H1 (cell line): ENCODE measurements around the gene PRODH. TPM values are rescaled to one million over a fixed set of nuclear protein-coding genes. Genes with fewer than 3 reads are reported as not detected.
"Not testable (repeated sequence)": the region's sequence is repeated elsewhere in the genome, so short reads cannot be mapped to it uniquely, and the experiment has no call there.

ENCODE experiments used
- CTCF ChIA-PET: fragments of 300-600 bp; sonication (Branson Sonifier 250); formaldehyde crosslinking; loops from one replicate; lab custom pipeline; 2021; ENCODE audit not compliant: partially characterized antibody; lab: Charles Lee
- POLR2A ChIA-PET: fragments of 300-600 bp; sonication (Branson Sonifier 250); formaldehyde crosslinking; loops from one replicate; lab custom pipeline; 2021; ENCODE audit warnings: inconsistent platforms; ENCODE audit not compliant: partially characterized antibody; lab: Charles Lee
- DNase-seq, 2 experiments: peaks; one replicate each; pipeline versions ENCODE4 v3.0.0 to v3.0.0-alpha.2; 2010 to 2022; ENCODE audit warnings: low spot score in 2 of 2, low read depth in 1 of 2, mixed read lengths in 1 of 2
- FAIRE-seq: peaks from 2 replicates; lab custom pipeline; 2011; peaks lifted over from hg19 to GRCh38; lab: Jason Lieb, UNC
- H2AFZ ChIP-seq: 2 replicates; pipeline ENCODE4 v1.8.1; 2012; ENCODE audit warnings: low read length, inconsistent platforms
- H2AK5ac ChIP-seq: 2 replicates; pipeline ENCODE4 v1.6.1; 2013; ENCODE audit warnings: low read depth, low read length
- H2BK120ac ChIP-seq: replicated peaks from 2 replicates; pipeline ENCODE3; 2013; ENCODE audit warnings: low read depth, low read length, inconsistent platforms
- H2BK12ac ChIP-seq: 2 replicates; pipeline ENCODE4 v1.6.1; 2013; ENCODE audit warnings: low read depth, low read length
- H2BK15ac ChIP-seq: 2 replicates; pipeline ENCODE4 v1.6.1; 2013; ENCODE audit warnings: low read length
- H2BK20ac ChIP-seq: 2 replicates; pipeline ENCODE4 v1.6.1; 2013; ENCODE audit warnings: low read length
- H2BK5ac ChIP-seq: 2 replicates; pipeline ENCODE4 v1.6.1; 2013; ENCODE audit warnings: low read depth, low read length
- H3K14ac ChIP-seq: 2 replicates; pipeline ENCODE4 v1.6.1; 2013; ENCODE audit warnings: inconsistent platforms; ENCODE audit not compliant: insufficient read length
- H3K18ac ChIP-seq: 2 replicates; pipeline ENCODE4 v1.6.1; 2013; ENCODE audit warnings: low read length; ENCODE audit errors: extremely low read depth
- H3K23ac ChIP-seq: 2 replicates; pipeline ENCODE4 v1.6.1; 2013; ENCODE audit warnings: inconsistent platforms; ENCODE audit not compliant: insufficient read length
- H3K23me2 ChIP-seq: 2 replicates; pipeline ENCODE4 v1.6.1; 2013; ENCODE audit warnings: low read depth, low read length
- H3K27ac ChIP-seq: 2 replicates; pipeline ENCODE4 v1.6.1; 2011; ENCODE audit warnings: low read depth, low read length, inconsistent platforms
- H3K27me3 ChIP-seq, 4 experiments: replicated peaks in 1 of 4; 1 replicate in 1 of 4; 2 replicates in 3 of 4; pipeline versions ENCODE4 v1.6.1 to v1.8.1; 2011 to 2013; ENCODE audit warnings: low read length in 3 of 4, mild to moderate bottlenecking in 3 of 4, inconsistent platforms in 2 of 4, mixed read lengths in 2 of 4, moderate library complexity in 1 of 4; ENCODE audit not compliant: control insufficient read depth in 3 of 4, insufficient read depth in 3 of 4; ENCODE audit errors: extremely low read depth in 1 of 4
- H3K36me3 ChIP-seq, 4 experiments: 2 replicates each; pipeline versions ENCODE4 v1.6.1 to v1.8.1; 2011 to 2013; ENCODE audit warnings: mild to moderate bottlenecking in 4 of 4, low read length in 3 of 4, moderate library complexity in 2 of 4, control low read depth in 1 of 4, inconsistent platforms in 1 of 4; ENCODE audit not compliant: insufficient read depth in 4 of 4, control insufficient read depth in 2 of 4
- H3K4ac ChIP-seq: replicated peaks from 2 replicates; pipeline ENCODE3; 2013; ENCODE audit warnings: low read length, low read depth, mixed read lengths, inconsistent platforms; ENCODE audit not compliant: insufficient read length
- H3K4me1 ChIP-seq, 4 experiments: replicated peaks in 1 of 4; 1 replicate in 1 of 4; 2 replicates in 3 of 4; pipeline versions ENCODE4 v1.6.1 to v1.8.1; 2011 to 2013; ENCODE audit warnings: low read length in 3 of 4, inconsistent platforms in 2 of 4, mixed read lengths in 1 of 4; ENCODE audit not compliant: insufficient read depth in 4 of 4, control insufficient read depth in 3 of 4
- H3K4me2 ChIP-seq, 2 experiments: 2 replicates each; pipeline versions ENCODE4 v1.6.1 to v1.8.1; 2011 to 2013; ENCODE audit warnings: low read depth in 2 of 2, low read length in 2 of 2, control low read depth in 1 of 2, inconsistent platforms in 1 of 2, mild to moderate bottlenecking in 1 of 2; ENCODE audit not compliant: insufficient read depth in 1 of 2
- H3K4me3 ChIP-seq, 4 experiments: fragments of 200-600, 300-600 bp in 1 of 4; sonication (generic), shearing (Covaris generic), sonication (Bioruptor Twin) in 1 of 4; 2 replicates each; pipeline versions ENCODE4 v1.5.1 to v1.8.1; 2011 to 2016; ENCODE audit warnings: low read length in 4 of 4, low read depth in 3 of 4, control low read depth in 2 of 4, inconsistent platforms in 2 of 4, mild to moderate bottlenecking in 2 of 4, mixed read lengths in 1 of 4, moderate library complexity in 1 of 4; ENCODE audit not compliant: insufficient read depth in 2 of 4; ENCODE audit errors: extremely low read depth in 1 of 4
- H3K56ac ChIP-seq: replicated peaks from 2 replicates; pipeline ENCODE3; 2013; ENCODE audit warnings: low read depth, mild to moderate bottlenecking, mixed read lengths, low read length, inconsistent platforms; ENCODE audit not compliant: insufficient read length
- H3K79me1 ChIP-seq: 2 replicates; pipeline ENCODE4 v1.6.1; 2013; ENCODE audit warnings: low read depth, low read length, control low read depth
- H3K79me2 ChIP-seq, 2 experiments: 2 replicates each; pipeline versions ENCODE4 v1.6.1 to v1.8.1; 2012 to 2013; ENCODE audit warnings: low read length in 2 of 2, mild to moderate bottlenecking in 2 of 2, inconsistent platforms in 1 of 2; ENCODE audit not compliant: insufficient read depth in 2 of 2, control insufficient read depth in 1 of 2
- H3K9ac ChIP-seq, 4 experiments: replicated peaks in 1 of 4; 1 replicate in 1 of 4; 2 replicates in 3 of 4; pipeline versions ENCODE4 v1.6.1 to v1.8.1; 2011 to 2013; ENCODE audit warnings: low read depth in 3 of 4, low read length in 3 of 4, control low read depth in 2 of 4, mild to moderate bottlenecking in 2 of 4, moderate library complexity in 2 of 4, inconsistent platforms in 1 of 4; ENCODE audit errors: extremely low read depth in 1 of 4
- H3K9me3 ChIP-seq, 2 experiments: 2 replicates each; pipeline versions ENCODE4 v1.6.1 to v1.8.1; 2012 to 2013; ENCODE audit warnings: mild to moderate bottlenecking in 2 of 2, moderate library complexity in 2 of 2, control low read depth in 1 of 2, inconsistent platforms in 1 of 2, low read depth in 1 of 2, low read length in 1 of 2, mixed read lengths in 1 of 2; ENCODE audit not compliant: insufficient read depth in 2 of 2
- H4K20me1 ChIP-seq, 2 experiments: replicated peaks in 1 of 2; 2 replicates each; pipeline versions ENCODE3 to v1.8.1; 2011 to 2013; ENCODE audit warnings: inconsistent platforms in 2 of 2, low read length in 2 of 2, mild to moderate bottlenecking in 1 of 2; ENCODE audit not compliant: insufficient read depth in 2 of 2, control insufficient read depth in 1 of 2
- H4K5ac ChIP-seq: 2 replicates; pipeline ENCODE4 v1.6.1; 2013; ENCODE audit warnings: low read length, low read depth, mixed read lengths, inconsistent platforms; ENCODE audit not compliant: insufficient read length
- H4K8ac ChIP-seq: 2 replicates; pipeline ENCODE4 v1.8.0; 2013; ENCODE audit warnings: mild to moderate bottlenecking, moderate library complexity, low read length, inconsistent platforms; ENCODE audit not compliant: insufficient read depth; ENCODE audit errors: extremely low read depth
- H4K91ac ChIP-seq: replicated peaks from 2 replicates; pipeline ENCODE3; 2013; ENCODE audit warnings: low read length, mixed read lengths, inconsistent platforms; ENCODE audit not compliant: insufficient read length
- BRCA1 ChIP-seq: IDR thresholded peaks from 2 replicates; pipeline ENCODE4 v1.6.1; 2012; ENCODE audit warnings: low read depth, low read length, improper control_type of control experiment
- JUN ChIP-seq: IDR thresholded peaks from 2 replicates; pipeline ENCODE4 v1.6.1; 2011; ENCODE audit warnings: low read depth, mild to moderate bottlenecking, improper control_type of control experiment, low read length
- NANOG ChIP-seq: IDR thresholded peaks from 2 replicates; pipeline ENCODE4 v1.6.1; 2011; ENCODE audit warnings: low read length, low read depth, mild to moderate bottlenecking, inconsistent platforms; ENCODE audit not compliant: insufficient read depth, poor library complexity, severe bottlenecking
- RFX5 ChIP-seq: IDR thresholded peaks from 2 replicates; pipeline ENCODE4 v1.6.1; 2011; ENCODE audit warnings: low read depth, low read length, improper control_type of control experiment, borderline replicate concordance
- RNF2 ChIP-seq: fragments of 200-900, 300-1000 bp; sonication (generic); IDR thresholded peaks from 2 replicates; pipeline ENCODE4 v1.7.1; 2016; ENCODE audit warnings: borderline replicate concordance, low read depth, mild to moderate bottlenecking, antibody characterized with exemption, low read length; ENCODE audit not compliant: poor library complexity, severe bottlenecking; ENCODE audit errors: missing control alignments
- TBP ChIP-seq: IDR thresholded peaks from 2 replicates; pipeline ENCODE4 v1.6.1; 2011; ENCODE audit warnings: low read depth, low read length, improper control_type of control experiment
- ZNF274 ChIP-seq: IDR thresholded peaks from 2 replicates; pipeline ENCODE4 v1.7.0; 2012; ENCODE audit warnings: low read length, borderline replicate concordance; ENCODE audit errors: extremely low read depth
- WGBS, 2 experiments: shearing (Covaris generic) in 1 of 2; methylation state at CpG; one replicate each; pipeline versions ENCODE4 v1.1.6 to v1.1.7; 2013 to 2015; ENCODE audit warnings: low lambda C conversion rate in 2 of 2, mixed read lengths in 2 of 2, inconsistent platforms in 1 of 2, low coverage in 1 of 2, missing lambda C conversion rate in 1 of 2; ENCODE audit not compliant: insufficient replicate concordance in 2 of 2, insufficient coverage in 1 of 2, insufficient read length in 1 of 2; ENCODE audit errors: extremely low coverage in 1 of 2, missing lambda C conversion rate in 1 of 2; 5-methylcytosine and 5-hydroxymethylcytosine counted together
- polyA plus RNA-seq, 7 experiments: library from polyadenylated mRNA; depleted of rRNA in 3 of 7; stranded (reverse) in 5 of 7; unstranded in 2 of 7; fragments of >200 nt in 5 of 7; fragments of 200-250 nt in 2 of 7; gene quantifications; 1 replicate in 5 of 7; 2 replicates in 1 of 7; 4 replicates in 1 of 7; pipeline versions ENCODE4 v1.2.1 to v1.2.3, GENCODE V29; 2011 to 2013; ENCODE audit warnings: missing spikeins in 2 of 7, mixed read lengths in 2 of 7
- total RNA-seq: library from RNA; stranded (reverse); fragmentation: NEBNext Ultra II Directional; extraction: Animal tissue kit (Norgen Biotek cat#: 25700); gene quantifications from 2 replicates; pipeline ENCODE4 v1.2.1, GENCODE V29; 2021

Gene PRODH
- total and polyA plus RNA-seq, 2 of the 8 experiments (the other 6 are each of a cell fraction or from before 2014, with no cell fraction given), result 27.6 to 45.6 TPM

- TF ChIP-seq TBP (no peak), BRCA1 (no peak), RNF2 (no peak), JUN (no peak), NANOG (no peak), RFX5 (no peak), ZNF274 (no peak)
Observed at GRCh38 chr22:18888115-18888514, 48.0 kb downstream of the PRODH start (continued).

DNA sequence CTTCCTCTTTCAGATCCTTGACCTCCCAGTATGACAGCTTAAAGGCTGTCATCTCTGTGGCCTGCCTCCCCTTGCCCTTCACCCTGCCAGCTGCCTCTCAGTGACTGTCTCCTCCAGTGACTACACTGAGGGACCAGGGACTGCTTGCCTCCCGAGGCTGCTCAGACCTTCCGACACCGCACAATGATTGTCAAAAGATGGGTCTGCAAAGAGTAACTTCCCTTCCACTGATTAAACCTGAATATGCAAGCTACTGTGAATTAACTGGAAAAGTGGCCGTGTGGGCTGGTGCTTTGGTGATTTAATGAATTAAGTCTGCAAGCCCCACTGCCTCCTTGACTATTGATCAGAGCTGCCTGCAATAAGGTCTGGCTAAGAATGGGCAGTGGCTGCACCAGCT, 51.6 kb downstream of the PRODH start:
- POLR2A ChIA-PET, H3K56ac ChIP-seq: not testable (repeated sequence)

More for the DNA sequence above, 51.6 kb downstream of the PRODH start:
- H3K4me1 ChIP-seq, H2BK5ac ChIP-seq, H3K79me2 ChIP-seq, H2BK12ac ChIP-seq, H3K23me2 ChIP-seq, FAIRE-seq, H4K5ac ChIP-seq, H3K18ac ChIP-seq, H3K9me3 ChIP-seq, H3K4me2 ChIP-seq, H2AFZ ChIP-seq, H2BK120ac ChIP-seq, H3K27me3 ChIP-seq, H3K23ac ChIP-seq, H4K91ac ChIP-seq, H3K9ac ChIP-seq, H2AK5ac ChIP-seq, H3K36me3 ChIP-seq, H4K8ac ChIP-seq, H2BK15ac ChIP-seq, H4K20me1 ChIP-seq, H3K4ac ChIP-seq, H2BK20ac ChIP-seq, H3K4me3 ChIP-seq, CTCF ChIA-PET, H3K27ac ChIP-seq, H3K79me1 ChIP-seq, DNase-seq, H3K14ac ChIP-seq: not testable (repeated sequence)
- 86% methylated on average over 4 of the region's 4 CpGs; no CpG with 5 or more reads in 1 of the 2 experiments for WGBS, 2 experiments
